ENCODE measurements around the gene ANKRD39.

ANKRD39 gene

DNA sequence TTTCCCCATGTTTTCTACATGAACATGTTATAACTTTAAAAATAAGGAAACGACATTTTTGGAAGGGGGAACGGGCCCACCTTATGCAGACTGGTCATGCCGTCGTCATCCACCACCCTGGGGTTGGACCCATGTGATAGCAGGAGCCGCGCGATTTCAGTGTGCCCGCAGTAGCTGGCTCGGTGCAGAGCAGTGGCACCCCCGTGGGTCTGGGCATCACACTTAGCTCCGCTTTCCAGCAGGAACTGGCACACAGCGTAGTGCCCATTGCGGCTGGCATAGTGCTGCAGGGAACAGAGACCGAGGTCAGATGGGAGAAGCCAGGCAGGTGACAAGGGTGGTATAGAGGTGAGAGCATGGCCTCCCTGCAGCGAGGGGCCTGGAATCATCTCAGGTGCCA lies 4.5 kb downstream of the ANKRD39 start:
- DNase-seq (ENCODE audit: low read depth) = no peak

GRCh38 chr2:96852667-96853066 lies 5.1 kb downstream of the ANKRD39 start:
- DNase-seq (ENCODE audit: low read depth) = no peak

DNA sequence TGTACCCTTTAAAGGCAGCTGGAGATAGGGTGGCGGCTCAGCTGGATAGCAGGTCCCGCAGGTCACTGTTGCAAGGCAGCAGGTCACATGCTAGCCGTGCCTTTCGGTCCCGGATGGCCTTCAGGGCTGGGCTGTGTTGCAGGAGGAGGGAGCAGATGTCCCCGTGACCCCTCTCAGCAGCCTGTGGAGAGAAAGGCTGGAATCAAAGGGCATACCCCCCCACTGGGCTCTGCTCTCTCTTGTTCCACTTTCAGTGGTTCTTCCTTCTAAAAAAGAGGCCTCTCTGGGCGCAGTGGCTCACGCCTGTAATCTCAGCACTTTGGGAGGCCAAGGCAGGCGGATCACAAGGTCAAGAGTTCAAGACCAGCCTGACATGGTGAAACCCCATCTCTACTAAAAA lies 9.6 kb downstream of the ANKRD39 start:
- DNase-seq (ENCODE audit: low read depth) = no peak

GRCh38 chr2:96847586-96847985 lies 10.2 kb downstream of the ANKRD39 start:
- no peak for DNase-seq (ENCODE audit: low read depth)

DNA sequence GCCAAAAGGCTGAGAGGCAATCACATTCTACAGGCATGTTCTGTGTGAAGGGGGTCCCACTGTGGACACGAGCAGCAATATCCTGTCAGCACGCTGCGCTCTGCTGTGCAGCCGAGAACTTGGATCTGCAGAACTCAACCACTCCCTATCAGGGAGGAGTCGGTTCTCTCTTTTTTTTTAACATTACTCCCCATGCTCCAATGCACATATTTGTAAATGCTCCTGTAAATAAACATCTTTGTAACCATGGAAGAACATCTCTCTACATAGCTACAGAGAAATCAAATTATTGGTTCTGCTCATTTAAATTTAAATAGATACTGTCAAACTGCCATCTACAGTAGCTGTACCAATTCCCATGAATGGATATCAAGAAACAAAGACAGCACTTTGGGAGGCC lies 11.0 kb downstream of the ANKRD39 start:
- DNase-seq (ENCODE audit: low read depth) = no peak

GRCh38 chr2:96844405-96844808 lies 13.4 kb downstream of the ANKRD39 start:
- no peak for DNase-seq (ENCODE audit: low read depth)

- no peak for DNase-seq (ENCODE audit: low read depth)
These were observed 14.1 kb downstream of the ANKRD39 start, which contains the start of gene ANKRD23 for GRCh38 chr2:96843538-96844268. ANKRD23 (minus strand) TSS chr2:96844021; CDS start chr2:96843992, 29 bp downstream.

- DNase-seq (ENCODE audit: low read depth) = no peak
These were observed 15.2 kb downstream of the ANKRD39 start for GRCh38 chr2:96842600-96842999.

DNA sequence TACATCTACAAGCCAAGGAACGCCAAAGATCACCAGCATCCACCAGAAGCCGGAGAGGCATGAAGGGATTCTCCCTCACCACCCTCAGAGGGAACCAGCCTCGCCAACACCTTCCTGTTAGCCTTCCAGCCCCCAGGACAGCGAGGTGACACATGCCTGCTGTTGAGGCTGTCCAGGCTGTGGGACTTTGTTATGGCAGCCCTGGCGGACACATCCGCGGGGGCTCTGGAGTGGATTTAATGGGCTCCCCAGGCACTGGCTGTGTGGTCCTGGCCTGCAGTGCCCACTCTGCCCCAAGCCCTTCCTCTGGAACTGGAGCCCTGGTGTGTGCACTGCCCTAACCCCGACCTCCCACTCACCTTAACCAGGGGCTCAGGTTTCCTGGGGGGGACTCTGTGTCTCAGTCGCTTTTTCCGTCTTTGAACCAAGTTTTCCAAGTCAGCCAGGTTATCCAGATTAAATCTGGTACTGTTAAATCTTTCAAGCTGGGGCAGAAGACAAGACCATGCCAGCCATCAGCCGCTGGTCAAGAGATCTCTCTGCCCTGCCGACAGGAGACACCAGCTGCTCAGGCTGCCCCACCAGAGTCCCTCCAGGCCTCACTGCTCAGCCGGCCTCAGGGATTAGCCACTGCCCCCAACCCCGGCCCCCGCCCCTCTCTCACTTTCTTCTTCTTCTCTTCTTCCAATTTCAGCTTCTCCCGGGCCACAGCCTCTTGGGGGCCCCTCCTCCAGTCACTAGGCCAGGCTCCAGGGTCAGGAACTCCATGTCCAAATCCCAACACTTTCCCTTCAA lies 15.9 kb downstream of the ANKRD39 start:
- DNase-seq (ENCODE audit: low read depth) = no peak

DNA sequence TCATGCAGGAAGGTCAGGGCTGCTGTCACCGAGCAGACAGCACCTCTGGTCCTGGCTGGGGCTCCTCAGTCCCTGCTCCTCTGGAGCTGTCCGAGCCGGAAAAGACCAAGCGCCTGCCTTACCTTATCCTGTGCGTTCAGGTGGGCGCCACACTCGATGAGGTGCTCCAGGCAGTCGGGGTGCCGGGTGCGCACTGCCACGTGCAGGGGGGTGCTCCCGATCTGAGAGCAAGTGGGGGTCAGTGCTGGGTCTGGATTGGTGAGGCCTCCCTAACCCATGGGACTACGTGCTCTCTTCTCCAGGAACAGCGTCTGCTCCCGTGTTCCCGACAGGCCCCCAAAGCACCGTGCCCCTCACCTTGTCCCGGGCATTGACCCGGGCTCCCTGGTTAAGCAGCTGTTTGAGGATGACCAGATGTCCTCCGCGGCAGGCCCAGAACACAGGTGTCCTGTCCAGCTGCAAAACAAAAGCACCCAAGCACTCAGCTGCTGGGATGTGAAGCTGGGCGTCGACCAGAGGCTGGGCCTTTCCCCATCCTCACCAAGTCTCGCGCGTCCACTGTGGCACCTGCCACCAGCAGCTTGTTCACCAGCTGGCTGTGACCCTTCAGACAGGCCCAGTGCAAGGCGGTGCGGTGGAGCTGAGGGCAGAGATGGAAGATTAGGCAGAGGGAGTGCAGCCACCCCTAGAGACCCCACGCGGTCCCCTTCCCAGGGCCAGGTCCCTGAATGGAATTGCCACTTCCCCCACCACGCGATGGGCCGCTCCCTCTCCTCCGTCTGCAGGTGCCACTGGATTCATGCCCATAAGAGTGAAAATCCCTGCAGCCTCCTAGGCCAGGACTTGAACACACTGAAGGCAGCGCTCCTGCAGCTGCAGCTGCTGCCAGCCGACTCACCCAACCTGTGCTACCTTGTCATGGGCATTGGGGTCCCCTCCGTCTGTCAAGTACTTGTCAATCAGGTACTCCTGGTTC lies 17.7 kb downstream of the ANKRD39 start:
- no peak for DNase-seq (ENCODE audit: low read depth)

- peak; percentile 79 for DNase-seq (ENCODE audit: low read depth)
These were observed 18.4 kb downstream of the ANKRD39 start for GRCh38 chr2:96839293-96839874.

DNA sequence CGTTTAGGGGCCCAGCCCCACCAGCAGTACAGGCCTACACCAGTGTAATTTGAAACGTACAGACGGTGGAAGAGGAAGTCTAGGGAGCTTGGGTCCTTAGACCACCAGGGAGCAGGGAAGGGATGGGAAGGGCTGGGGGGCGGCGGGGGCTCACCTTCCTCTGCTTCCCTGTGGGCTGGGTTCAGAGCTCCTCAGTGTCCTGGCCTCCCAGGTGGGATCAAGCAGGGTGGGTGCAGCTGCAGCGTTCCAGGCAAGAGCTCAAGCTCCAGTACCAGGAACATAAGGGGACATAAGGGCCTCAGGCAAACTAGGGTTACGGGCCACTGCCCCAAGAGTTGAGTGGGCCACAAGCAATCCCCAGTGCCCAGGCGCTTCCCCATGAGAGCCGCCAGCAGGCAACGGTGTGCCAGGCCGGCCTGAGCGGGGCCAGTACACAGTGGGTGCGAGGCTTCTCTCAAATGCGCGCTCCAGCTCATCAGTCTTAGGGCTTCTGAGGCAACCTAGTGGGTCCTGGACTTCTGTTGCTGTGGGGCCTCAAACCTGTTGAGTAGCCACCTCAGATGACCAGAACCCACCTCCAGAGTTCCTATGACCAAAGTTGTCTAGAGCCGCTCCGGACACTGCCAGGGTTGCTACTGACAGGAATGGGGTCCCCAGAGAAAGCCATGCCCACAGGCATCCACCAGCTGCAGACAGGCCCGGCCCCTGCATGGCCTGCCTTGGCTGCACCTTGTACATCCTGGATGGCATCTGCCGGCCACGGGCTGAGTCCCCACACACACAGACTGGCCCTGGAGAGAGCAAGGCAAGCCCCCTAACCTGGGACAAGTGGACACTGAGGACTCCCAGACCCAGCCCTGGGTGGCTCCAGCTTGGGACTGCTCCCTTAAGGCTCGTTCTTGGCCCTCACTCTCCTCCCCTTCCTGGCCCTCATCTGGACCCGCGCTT lies 19.2 kb downstream of the ANKRD39 start:
- DNase-seq (ENCODE audit: low read depth) = no peak

- no peak for DNase-seq (ENCODE audit: low read depth)
These were observed 20.2 kb downstream of the ANKRD39 start for GRCh38 chr2:96837575-96837974.

- no peak for DNase-seq (ENCODE audit: low read depth)
These were observed 22.0 kb downstream of the ANKRD39 start for GRCh38 chr2:96835830-96836229.

- DNase-seq (ENCODE audit: low read depth) = no peak
These were observed 24.9 kb downstream of the ANKRD39 start for GRCh38 chr2:96832754-96833507.

DNA sequence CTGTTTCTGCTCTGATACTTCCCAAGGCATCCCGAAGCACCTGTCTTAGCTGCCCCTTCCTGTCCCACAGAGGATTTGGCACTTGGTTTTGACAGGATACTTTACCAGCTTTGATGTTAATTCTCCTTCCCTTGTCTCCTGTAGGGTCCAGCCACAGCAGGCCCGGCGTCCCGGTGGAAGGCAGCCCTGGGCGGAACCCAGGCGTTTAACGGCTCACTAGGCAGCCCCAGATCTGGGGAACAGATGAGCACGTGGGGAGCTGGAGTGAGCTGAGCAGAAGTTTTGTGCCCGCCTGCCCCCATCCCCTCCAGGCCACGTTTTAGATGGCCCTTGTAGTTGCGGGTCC lies 25.4 kb downstream of the ANKRD39 start:
- DNase-seq (ENCODE audit: low read depth) = no peak

DNA sequence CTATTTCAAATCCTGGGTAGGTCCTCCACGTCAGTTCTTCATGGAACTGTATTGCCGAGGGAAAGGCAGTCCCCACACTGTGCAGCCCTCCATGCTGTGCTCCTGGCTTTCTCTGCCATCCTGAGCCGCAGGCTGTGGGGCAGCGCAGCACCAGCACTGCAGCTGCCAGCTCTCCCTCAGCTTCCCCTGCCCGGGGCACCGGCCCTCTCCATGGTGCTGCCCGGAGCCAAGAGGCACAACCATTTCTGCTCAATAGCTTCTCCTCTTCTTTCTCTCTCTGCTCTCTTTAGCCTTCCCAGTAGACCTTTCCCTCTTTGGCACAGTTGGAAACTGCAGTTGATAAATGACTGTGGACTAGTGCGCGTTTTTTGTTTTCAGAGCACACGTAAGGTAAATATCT lies 26.1 kb downstream of the ANKRD39 start:
- DNase-seq (ENCODE audit: low read depth) = no peak

- no peak for DNase-seq (ENCODE audit: low read depth)
These were observed 27.7 kb downstream of the ANKRD39 start for GRCh38 chr2:96830044-96830562.

- DNase-seq (ENCODE audit: low read depth) = no peak
These were observed 28.9 kb downstream of the ANKRD39 start for GRCh38 chr2:96828874-96829273.

DNA sequence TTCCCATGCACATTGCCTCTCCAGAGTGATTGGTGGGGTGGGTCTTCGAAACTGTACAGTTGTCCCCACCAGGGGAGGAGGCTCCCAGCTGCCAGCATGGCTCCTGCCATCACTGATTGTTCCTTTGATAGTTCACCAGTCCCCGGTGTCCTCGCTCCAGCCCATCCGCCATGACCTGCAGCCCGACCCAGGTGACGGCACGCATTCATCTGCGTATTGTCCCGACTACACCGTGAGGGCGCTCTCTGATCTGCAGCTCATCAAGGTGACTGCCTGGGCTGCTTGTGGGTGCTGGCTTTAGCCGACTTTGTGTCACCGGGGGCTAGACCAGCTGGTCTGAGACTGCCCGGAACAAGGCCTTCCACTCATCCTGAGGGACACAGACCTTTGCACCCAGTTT lies 29.4 kb downstream of the ANKRD39 start:
- DNase-seq (ENCODE audit: low read depth) = no peak

Data from stimulated activated CD8-positive, alpha-beta memory T cell treated with anti-CD3 and anti-CD28 coated beads, Interleukin-4, amount 100 ng/mL, for 24 hours (primary cell).